A673 (cell line): ENCODE data around the gene UPK2. TPM values are rescaled to one million over a fixed set of nuclear protein-coding genes. Genes with fewer than 3 reads are reported as not detected.
"Not testable (repeated sequence)": the region's sequence is repeated elsewhere in the genome, so short reads cannot be mapped to it uniquely, and the experiment has no call there.

Experiments used
- BruUV-seq: library from RNA; stranded (reverse); fragments of 400-500 nt; replicated peaks from 2 replicates; lab custom pipeline; 2021; lab: Mats Ljungman, UMichigan
- CTCF ChIA-PET: fragments of 300-600 bp; sonication (Branson Sonifier 250); formaldehyde crosslinking; loops from one replicate; lab custom pipeline; 2022; ENCODE audit warnings: antibody characterized with exemption; lab: Charles Lee
- POLR2A ChIA-PET: fragments of 300-600 bp; sonication (Branson Sonifier 250); formaldehyde crosslinking; loops from one replicate; lab custom pipeline; 2022; ENCODE audit warnings: antibody characterized with exemption; ENCODE audit not compliant: low non-redundant PET; lab: Charles Lee
- DNase-seq: peaks from one replicate; pipeline ENCODE4 v3.0.0-alpha.2; 2015; ENCODE audit warnings: low spot score
- H3K27ac ChIP-seq: fragments of 200-600 bp; sonication (generic); 2 replicates; pipeline ENCODE4 v1.5.1; 2016; ENCODE audit warnings: mixed run types, low read depth, mild to moderate bottlenecking, mixed read lengths, antibody characterized with exemption, low read length; ENCODE audit not compliant: poor library complexity, severe bottlenecking
- H3K27me3 ChIP-seq: fragments of 200-600 bp; sonication (generic); replicated peaks from 2 replicates; pipeline ENCODE4 v1.6.1; 2017; ENCODE audit warnings: mixed run types, low read depth, mild to moderate bottlenecking, mixed read lengths, antibody characterized with exemption, low read length; ENCODE audit not compliant: insufficient read depth, poor library complexity
- H3K36me3 ChIP-seq: fragments of 200-600 bp; sonication (generic); 2 replicates; pipeline ENCODE4 v1.6.1; 2016; ENCODE audit warnings: mixed run types, mild to moderate bottlenecking, mixed read lengths, antibody characterized with exemption, low read length; ENCODE audit not compliant: insufficient read depth, poor library complexity, severe bottlenecking
- H3K4me1 ChIP-seq: fragments of 200-600 bp; sonication (generic); 2 replicates; pipeline ENCODE4 v1.6.1; 2017; ENCODE audit warnings: mixed run types, mild to moderate bottlenecking, mixed read lengths, antibody characterized with exemption, low read length; ENCODE audit not compliant: insufficient read depth, poor library complexity, severe bottlenecking
- H3K4me3 ChIP-seq: fragments of 200-600 bp; sonication (generic); 2 replicates; pipeline ENCODE4 v1.5.1; 2016; ENCODE audit warnings: low read depth, mixed run types, mild to moderate bottlenecking, mixed read lengths, low read length; ENCODE audit not compliant: poor library complexity, severe bottlenecking
- H3K9me3 ChIP-seq: fragments of 200-600 bp; sonication (generic); 2 replicates; pipeline ENCODE4 v1.6.1; 2016; ENCODE audit warnings: mixed run types, low read depth, mild to moderate bottlenecking, mixed read lengths, antibody characterized with exemption, low read length; ENCODE audit not compliant: poor library complexity, severe bottlenecking
- EZH2 ChIP-seq: fragments of 200-600 bp; sonication (generic); IDR thresholded peaks from 2 replicates; pipeline ENCODE4 v1.6.1; 2017; ENCODE audit warnings: borderline replicate concordance, low read depth, mild to moderate bottlenecking, mixed read lengths, antibody characterized with exemption, low read length; ENCODE audit not compliant: poor library complexity, severe bottlenecking
- intact Hi-C: fragments of 100-400 bp; cut with micrococcal nuclease; formaldehyde crosslinking; loops from one replicate; pipeline ENCODE4 v1.10.0; 2022; ENCODE audit not compliant: unreplicated experiment
- total RNA-seq: library from RNA; stranded (reverse); gene quantifications from 2 replicates; pipeline ENCODE4 v1.2.3, GENCODE V29; 2021
- TF ChIP-seq, protein P1 (sequence below): fragments of 300-800, 200-600 bp; sonication (generic); conservative IDR thresholded peaks from 2 replicates; pipeline ENCODE4 v1.5.1; 2017; ENCODE audit warnings: low read depth, mild to moderate bottlenecking, antibody characterized with exemption, low read length, moderate library complexity, mixed read lengths

The UPK2 gene
- total RNA-seq, 1 experiment from 2014 or later: not detected

DNA sequence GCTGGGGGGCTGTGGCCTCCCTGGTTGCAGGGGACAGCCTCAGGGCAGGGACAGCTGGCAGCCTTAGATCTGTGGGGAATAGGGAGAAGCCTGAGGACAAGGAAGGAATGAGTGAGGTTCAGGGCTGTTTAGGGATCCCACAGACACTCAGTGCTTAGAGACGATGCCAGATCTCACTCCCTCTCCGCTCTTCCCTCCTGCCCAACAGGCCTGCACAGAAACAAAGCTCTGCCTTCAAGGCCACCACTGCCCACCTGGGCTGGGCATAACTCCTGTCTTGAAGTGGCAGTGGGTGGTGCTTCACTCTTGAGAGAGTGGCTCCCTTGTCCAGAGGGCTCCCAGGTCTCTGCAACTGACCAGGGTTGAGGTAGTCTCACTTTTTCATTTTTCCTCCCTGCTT lies 28.7 kb downstream of the UPK2 start:
- Histone ChIP-seq H3K27me3 (no peaks in the 10 kb centered on the region), H3K4me3 (no peak overlapping the region), H3K27ac (no peak overlapping the region), H3K9me3 (no peaks in the 10 kb centered on the region), H3K36me3 (no peaks in the 10 kb centered on the region), H3K4me1 (no peaks in the 10 kb centered on the region)
- ChIA-PET CTCF (interaction anchor here (0.6 kb wide), 1 partner anchor 287 kb away, joined by 3 read pairs; no protein-coding TSS in a partner anchor), POLR2A (no interaction called here)
- BruUV-seq: no TSS peak
- no peak for DNase-seq
- intact Hi-C loops: no loop called here
- no peak for TF ChIP-seq EZH2

- ChIA-PET POLR2A (no interaction called here), CTCF (no interaction called here)
Observed at GRCh38 chr11:118988280-118988679, 32.2 kb downstream of the UPK2 start.

DNA sequence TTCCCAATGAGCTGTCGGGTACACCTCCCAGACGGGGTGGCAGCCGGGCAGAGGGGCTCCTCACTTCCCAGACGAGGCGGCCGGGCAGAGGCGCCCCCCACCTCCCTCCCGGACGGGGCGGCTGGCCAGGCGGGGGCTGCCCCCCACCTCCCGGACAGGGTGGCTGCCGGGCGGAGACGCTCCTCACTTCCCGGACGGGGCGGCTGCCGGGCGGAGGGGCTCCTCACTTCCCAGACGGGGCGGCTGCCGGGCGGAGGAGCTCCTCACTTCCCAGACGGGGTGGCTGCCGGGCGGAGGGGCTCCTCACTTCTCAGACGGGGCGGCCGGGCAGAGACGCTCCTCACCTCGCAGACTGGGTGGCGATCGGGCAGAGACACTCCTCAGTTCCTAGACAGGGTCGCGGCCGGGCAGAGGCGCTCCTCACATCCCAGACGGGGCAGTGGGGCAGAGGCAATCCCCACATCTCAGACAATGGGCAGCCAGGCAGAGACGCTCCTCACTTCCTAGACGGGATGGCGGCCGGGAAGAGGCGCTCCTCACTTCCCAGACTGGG lies 35.5 kb downstream of the UPK2 start:
- H3K9me3 ChIP-seq, H3K4me1 ChIP-seq, CTCF ChIA-PET, BruUV-seq, POLR2A ChIA-PET, H3K4me3 ChIP-seq, intact Hi-C loops, H3K27me3 ChIP-seq, DNase-seq, H3K27ac ChIP-seq, H3K36me3 ChIP-seq: not testable (repeated sequence)

More at GRCh38 chr11:118988280-118988679, 32.2 kb downstream of the UPK2 start:
- Histone ChIP-seq H3K27ac (no peak overlapping the region), H3K36me3 (no peaks in the 10 kb centered on the region), H3K27me3 (no peaks in the 10 kb centered on the region), H3K9me3 (no peaks in the 10 kb centered on the region), H3K4me1 (no peaks in the 10 kb centered on the region), H3K4me3 (no peak overlapping the region)
- no peak for DNase-seq
- no TSS peak for BruUV-seq
- intact Hi-C loops: no loop called here
- TF ChIP-seq, protein P1, sequence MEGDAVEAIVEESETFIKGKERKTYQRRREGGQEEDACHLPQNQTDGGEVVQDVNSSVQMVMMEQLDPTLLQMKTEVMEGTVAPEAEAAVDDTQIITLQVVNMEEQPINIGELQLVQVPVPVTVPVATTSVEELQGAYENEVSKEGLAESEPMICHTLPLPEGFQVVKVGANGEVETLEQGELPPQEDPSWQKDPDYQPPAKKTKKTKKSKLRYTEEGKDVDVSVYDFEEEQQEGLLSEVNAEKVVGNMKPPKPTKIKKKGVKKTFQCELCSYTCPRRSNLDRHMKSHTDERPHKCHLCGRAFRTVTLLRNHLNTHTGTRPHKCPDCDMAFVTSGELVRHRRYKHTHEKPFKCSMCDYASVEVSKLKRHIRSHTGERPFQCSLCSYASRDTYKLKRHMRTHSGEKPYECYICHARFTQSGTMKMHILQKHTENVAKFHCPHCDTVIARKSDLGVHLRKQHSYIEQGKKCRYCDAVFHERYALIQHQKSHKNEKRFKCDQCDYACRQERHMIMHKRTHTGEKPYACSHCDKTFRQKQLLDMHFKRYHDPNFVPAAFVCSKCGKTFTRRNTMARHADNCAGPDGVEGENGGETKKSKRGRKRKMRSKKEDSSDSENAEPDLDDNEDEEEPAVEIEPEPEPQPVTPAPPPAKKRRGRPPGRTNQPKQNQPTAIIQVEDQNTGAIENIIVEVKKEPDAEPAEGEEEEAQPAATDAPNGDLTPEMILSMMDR: no peak
- no peak for TF ChIP-seq EZH2

DNA sequence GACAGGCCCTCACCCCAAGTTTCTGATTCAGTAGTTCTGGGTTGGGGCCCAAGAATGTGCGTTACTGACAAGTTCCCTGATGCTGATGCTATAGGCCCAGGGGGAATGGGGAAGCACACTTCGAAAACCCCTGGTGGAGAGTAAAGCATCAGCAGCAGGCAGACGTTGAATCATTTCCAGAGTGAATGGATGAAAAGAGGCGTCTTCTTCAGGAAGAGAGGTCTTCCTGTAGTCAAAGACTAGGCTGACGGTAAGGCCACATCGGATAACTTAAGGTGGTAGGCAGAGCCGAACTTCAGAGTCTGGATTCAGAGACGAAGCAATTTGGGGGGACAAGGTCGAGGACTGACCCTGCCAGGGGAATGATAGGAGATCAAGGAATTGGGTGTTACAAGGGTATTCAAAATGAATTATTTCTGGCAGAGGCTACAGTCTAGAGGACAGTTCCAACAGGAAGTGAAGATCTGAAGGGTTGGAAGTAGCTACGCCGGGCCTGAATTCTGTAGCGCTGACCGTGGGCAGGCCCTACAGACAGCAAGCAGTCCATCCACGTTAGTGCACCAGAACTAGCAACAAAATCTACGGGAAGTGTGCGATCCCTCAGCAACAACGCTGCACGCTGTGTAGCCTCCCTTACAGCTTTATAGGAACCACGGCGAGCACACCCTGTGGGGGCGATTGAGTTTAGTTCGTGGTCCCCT lies 41.0 kb downstream of the UPK2 start:
- intact Hi-C loops: no loop called here
- Histone ChIP-seq H3K4me3 (peak overlapping the region; percentile 79), H3K27ac (peak overlapping the region; percentile 67), H3K27me3 (no peaks in the 10 kb centered on the region), H3K9me3 (no peaks in the 10 kb centered on the region), H3K36me3 (peaks cover 22% of the 10 kb centered on the region), H3K4me1 (peaks cover 14% of the 10 kb centered on the region)
- TF ChIP-seq EZH2: no peak
- TF ChIP-seq, protein P1: peak; percentile 41; the same call in 1 of the 2 replicates
- CTCF ChIA-PET: interaction anchor here (0.6 kb wide), 1 partner anchor 390 kb away, joined by 5 read pairs; no protein-coding TSS in a partner anchor
- POLR2A ChIA-PET: no interaction called here
- BruUV-seq: TSS peak; percentile 49
- DNase-seq: peak; percentile 71
